ENCODE results near the gene SLC6A16.

The SLC6A16 gene

DNA sequence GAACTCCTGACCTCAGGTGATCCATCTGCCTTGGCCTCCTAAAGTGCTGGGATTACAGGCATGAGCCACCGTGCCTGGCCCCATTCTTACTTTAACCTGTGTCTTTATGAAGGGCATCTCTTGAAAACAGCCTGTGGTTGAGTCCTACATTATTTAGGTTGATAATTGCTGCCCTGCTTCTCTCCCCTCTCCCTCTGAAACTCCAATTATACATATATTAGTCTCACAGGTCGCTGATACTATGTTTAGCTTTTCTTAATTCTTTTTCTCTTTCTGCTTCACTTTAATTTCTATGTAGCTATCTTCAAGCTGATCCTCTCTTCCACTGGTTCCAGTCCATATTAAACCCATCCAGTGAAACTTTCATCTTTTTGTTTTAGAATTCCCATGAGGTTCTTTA, 75.1 kb downstream of the SLC6A16 start:
- TF ChIP-seq, protein P1, sequence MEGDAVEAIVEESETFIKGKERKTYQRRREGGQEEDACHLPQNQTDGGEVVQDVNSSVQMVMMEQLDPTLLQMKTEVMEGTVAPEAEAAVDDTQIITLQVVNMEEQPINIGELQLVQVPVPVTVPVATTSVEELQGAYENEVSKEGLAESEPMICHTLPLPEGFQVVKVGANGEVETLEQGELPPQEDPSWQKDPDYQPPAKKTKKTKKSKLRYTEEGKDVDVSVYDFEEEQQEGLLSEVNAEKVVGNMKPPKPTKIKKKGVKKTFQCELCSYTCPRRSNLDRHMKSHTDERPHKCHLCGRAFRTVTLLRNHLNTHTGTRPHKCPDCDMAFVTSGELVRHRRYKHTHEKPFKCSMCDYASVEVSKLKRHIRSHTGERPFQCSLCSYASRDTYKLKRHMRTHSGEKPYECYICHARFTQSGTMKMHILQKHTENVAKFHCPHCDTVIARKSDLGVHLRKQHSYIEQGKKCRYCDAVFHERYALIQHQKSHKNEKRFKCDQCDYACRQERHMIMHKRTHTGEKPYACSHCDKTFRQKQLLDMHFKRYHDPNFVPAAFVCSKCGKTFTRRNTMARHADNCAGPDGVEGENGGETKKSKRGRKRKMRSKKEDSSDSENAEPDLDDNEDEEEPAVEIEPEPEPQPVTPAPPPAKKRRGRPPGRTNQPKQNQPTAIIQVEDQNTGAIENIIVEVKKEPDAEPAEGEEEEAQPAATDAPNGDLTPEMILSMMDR (IDR thresholded peaks at IDR 0.05) = no peak
- no peak for DNase-seq (ENCODE audit: low spot score)
- Histone ChIP-seq H3K27ac (no peak overlapping the region), H3K4me3 (no peak overlapping the region)

DNA sequence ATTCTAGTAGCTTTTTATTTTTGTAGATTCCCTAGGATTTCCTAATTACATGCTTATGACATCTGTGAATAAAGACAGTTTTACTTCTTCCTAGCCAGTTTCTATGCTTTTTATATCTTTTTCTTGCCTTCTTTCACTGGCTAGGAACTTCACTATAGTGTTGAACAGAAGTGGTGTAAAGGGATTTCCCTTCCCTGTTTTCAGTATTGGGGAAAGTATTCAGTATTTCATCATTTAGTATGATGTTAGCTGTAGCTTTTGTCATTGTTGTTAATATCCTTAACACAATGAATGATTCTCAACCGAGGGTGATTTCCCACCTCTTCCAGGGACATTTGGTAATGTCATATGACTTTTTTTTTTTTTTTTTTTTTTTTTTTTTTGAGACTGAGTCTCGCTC, 77.3 kb downstream of the SLC6A16 start:
- no peak overlapping the region for H3K27ac ChIP-seq
- TF ChIP-seq, protein P1 (IDR thresholded peaks at IDR 0.05) = no peak
- no peak for DNase-seq (ENCODE audit: low spot score)
- no peak overlapping the region for H3K4me3 ChIP-seq

DNA sequence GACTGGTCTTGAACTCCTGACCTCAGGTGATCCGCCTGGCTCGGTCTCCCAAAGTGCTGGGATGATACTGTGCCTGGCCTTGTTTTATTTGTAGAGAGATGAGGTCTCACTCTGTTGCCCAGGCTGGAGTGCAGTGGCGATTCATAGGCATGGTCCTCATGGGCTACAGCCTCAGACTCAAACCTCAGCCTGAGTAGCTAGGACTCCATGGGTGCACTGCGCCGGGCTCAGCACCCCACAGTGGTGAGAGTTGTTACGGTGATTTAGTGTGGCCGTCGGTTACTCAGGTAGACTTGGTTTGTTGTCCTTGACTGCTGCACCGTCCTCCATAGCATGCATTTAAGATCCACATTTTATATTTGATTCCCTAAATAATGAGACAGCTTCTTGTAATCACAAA, 80.7 kb downstream of the SLC6A16 start:
- H3K27ac ChIP-seq = no peak overlapping the region
- no peak overlapping the region for H3K4me3 ChIP-seq
- TF ChIP-seq, protein P1 (IDR thresholded peaks at IDR 0.05) = no peak
- no peak for DNase-seq (ENCODE audit: low spot score)

DNA sequence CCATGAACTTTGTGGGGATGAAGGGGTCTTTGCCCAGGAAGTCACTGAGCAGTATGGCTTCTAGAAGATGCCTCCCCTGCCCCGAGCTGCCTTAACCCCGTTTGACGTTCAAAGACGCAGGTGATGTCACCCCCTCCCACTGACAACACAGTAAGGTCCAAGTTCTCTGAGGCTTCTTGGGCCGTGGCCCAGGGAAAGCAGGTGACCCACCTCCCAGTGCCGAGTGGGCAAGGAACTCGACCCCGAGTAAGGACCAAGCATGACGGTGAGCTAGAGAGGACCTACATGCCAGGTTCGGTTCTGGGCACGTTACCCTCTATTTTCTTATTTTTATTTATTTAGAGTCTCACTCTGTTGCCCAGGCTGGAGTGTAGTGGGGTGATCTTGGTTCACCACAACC, 81.3 kb downstream of the SLC6A16 start:
- TF ChIP-seq, protein P1 (IDR thresholded peaks at IDR 0.05) = no peak
- no peak for DNase-seq (ENCODE audit: low spot score)
- Histone ChIP-seq H3K4me3 (no peak overlapping the region), H3K27ac (no peak overlapping the region)

DNA sequence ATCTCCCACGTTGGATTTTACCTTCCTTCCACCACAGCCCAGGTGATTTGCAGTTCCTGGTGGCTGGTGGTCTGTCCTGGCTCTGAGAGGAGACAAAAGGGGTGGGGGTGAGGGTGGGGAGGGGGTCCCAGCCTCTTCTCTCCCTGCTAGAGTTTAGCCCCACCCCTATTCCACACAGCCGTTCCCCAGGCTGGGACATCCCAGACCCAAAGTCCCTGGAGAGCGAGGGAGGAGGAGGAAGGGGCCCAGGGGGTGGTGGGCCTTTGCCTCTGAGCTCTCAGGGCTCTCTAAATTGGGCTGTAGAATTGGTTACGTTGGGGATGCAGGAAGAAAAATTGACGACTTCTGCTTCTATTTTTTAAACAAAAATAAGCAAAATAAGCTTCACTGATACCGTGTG, 81.9 kb downstream of the SLC6A16 start:
- no peak overlapping the region for H3K4me3 ChIP-seq
- H3K27ac ChIP-seq = no peak overlapping the region
- no peak for DNase-seq (ENCODE audit: low spot score)
- TF ChIP-seq, protein P1 (IDR thresholded peaks at IDR 0.05) = no peak

DNA sequence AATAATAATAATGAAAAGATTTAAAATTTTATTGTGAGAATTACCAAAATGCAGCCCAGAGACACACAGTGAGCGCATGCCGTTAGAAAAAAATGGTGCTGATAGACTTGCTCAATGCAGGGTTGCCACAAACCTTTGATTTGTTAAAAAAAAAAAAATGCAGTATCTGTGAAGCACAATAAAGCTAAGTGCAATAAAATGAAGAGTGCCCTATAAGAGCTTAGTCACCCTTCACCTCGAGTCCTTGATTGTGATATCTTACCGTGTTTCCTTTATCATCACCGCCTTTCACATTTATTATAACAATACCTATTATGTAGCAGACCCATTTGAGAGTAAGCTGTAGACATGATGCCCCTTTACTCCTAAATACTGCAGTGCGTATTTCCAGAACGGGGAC, 83.2 kb downstream of the SLC6A16 start:
- Histone ChIP-seq H3K4me3 (no peak overlapping the region), H3K27ac (no peak overlapping the region)
- no peak for DNase-seq (ENCODE audit: low spot score)
- TF ChIP-seq, protein P1 (IDR thresholded peaks at IDR 0.05) = no peak

All from coronary artery (tissue), 2 donors.